Urothelium cell line (cell line): ENCODE measurements around the gene TSC2.

Source experiments
- DNase-seq: peaks from one replicate; pipeline ENCODE4 v3.0.0; 2011; ENCODE audit warnings: low spot score, mixed read lengths
- FAIRE-seq: peaks from 2 replicates; lab custom pipeline; 2011; peaks lifted over from hg19 to GRCh38; lab: Jason Lieb, UNC

Gene TSC2

GRCh38 chr16:2042171-2042985 is 5.4 kb upstream of the TSC2 start:
- DNase-seq: no peak
- FAIRE-seq: no peak

GRCh38 chr16:2042986-2043666 is 4.7 kb upstream of the TSC2 start:
- no peak for DNase-seq
- no peak for FAIRE-seq

GRCh38 chr16:2043667-2044451 is 3.9 kb upstream of the TSC2 start:
- DNase-seq: no peak
- FAIRE-seq: no peak

- DNase-seq (no peak), FAIRE-seq (no peak)
These were observed 3.2 kb upstream of the TSC2 start for GRCh38 chr16:2044541-2044940.

GRCh38 chr16:2045965-2046892 is 1.6 kb upstream of the TSC2 start:
- DNase-seq: no peak
- no peak for FAIRE-seq

GRCh38 chr16:2046893-2047329 is 874 bp upstream of the TSC2 start:
- no peak for FAIRE-seq

GRCh38 chr16:2048116-2048543 is 345 bp downstream of the TSC2 start:
- DNase-seq: no peak
- FAIRE-seq: no peak

More at GRCh38 chr16:2046893-2047329, 874 bp upstream of the TSC2 start:
- DNase-seq: no peak

- FAIRE-seq (no peak), DNase-seq (no peak)
These were observed 5.4 kb downstream of the TSC2 start for GRCh38 chr16:2053211-2053610.

- FAIRE-seq (no peak), DNase-seq (no peak)
These were observed 6.1 kb downstream of the TSC2 start for GRCh38 chr16:2053897-2054296.

GRCh38 chr16:2054543-2055245 is 6.9 kb downstream of the TSC2 start:
- no peak for FAIRE-seq
- no peak for DNase-seq

- FAIRE-seq: no peak
These were observed 8.3 kb downstream of the TSC2 start for GRCh38 chr16:2056077-2056476.

GRCh38 chr16:2056681-2057407 is 9.1 kb downstream of the TSC2 start:
- FAIRE-seq (no peak), DNase-seq (no peak)

More at GRCh38 chr16:2056077-2056476, 8.3 kb downstream of the TSC2 start:
- no peak for DNase-seq

- DNase-seq (no peak), FAIRE-seq (no peak)
These were observed 9.7 kb downstream of the TSC2 start for GRCh38 chr16:2057438-2057837.

- DNase-seq: no peak
- FAIRE-seq: no peak
These were observed 10.6 kb downstream of the TSC2 start for GRCh38 chr16:2058420-2058819.

GRCh38 chr16:2058872-2059271 is 11.1 kb downstream of the TSC2 start:
- DNase-seq (no peak), FAIRE-seq (no peak)

- DNase-seq: no peak
- FAIRE-seq: no peak
These were observed 12.6 kb downstream of the TSC2 start for GRCh38 chr16:2060346-2060745.

GRCh38 chr16:2061023-2061422 is 13.2 kb downstream of the TSC2 start:
- FAIRE-seq (no peak), DNase-seq (no peak)

GRCh38 chr16:2061526-2061925 is 13.7 kb downstream of the TSC2 start:
- FAIRE-seq (no peak), DNase-seq (no peak)

GRCh38 chr16:2062801-2063200 is 15.0 kb downstream of the TSC2 start:
- FAIRE-seq (no peak), DNase-seq (no peak)
